Stomach smooth muscle (tissue), 2 donors: Measurements from ENCODE around the gene NCK2.

Experiments
- H3K27ac ChIP-seq: one replicate; pipeline ENCODE4 v1.7.0; 2013; ENCODE audit warnings: mild to moderate bottlenecking, low read length, inconsistent platforms
- H3K27me3 ChIP-seq, 2 donors: one replicate each; pipeline ENCODE4 v1.7.0; 2013; ENCODE audit warnings: low read length in 2 of 2; ENCODE audit not compliant: insufficient read depth in 2 of 2, control insufficient read depth in 1 of 2
- H3K36me3 ChIP-seq, 2 donors: one replicate each; pipeline ENCODE4 v1.7.0; 2013; ENCODE audit warnings: low read length in 2 of 2; ENCODE audit not compliant: control insufficient read depth in 2 of 2, insufficient read depth in 2 of 2
- H3K4me1 ChIP-seq: one replicate; pipeline ENCODE4 v1.7.0; 2013; ENCODE audit warnings: low read length; ENCODE audit not compliant: control insufficient read depth, insufficient read depth
- H3K4me3 ChIP-seq, 2 donors: one replicate each; pipeline ENCODE4 v1.7.0; 2013; ENCODE audit warnings: low read length in 2 of 2
- H3K9ac ChIP-seq, 2 donors: one replicate each; pipeline ENCODE4 v1.7.0; 2013; ENCODE audit warnings: low read length in 2 of 2, mild to moderate bottlenecking in 1 of 2
- H3K9me3 ChIP-seq, 2 donors: one replicate each; pipeline ENCODE4 v1.7.0; 2013; ENCODE audit warnings: low read length in 2 of 2; ENCODE audit not compliant: control insufficient read depth in 2 of 2
- donor health status: healthy.
- donor health status: Pancreatic carcinoma.

Gene NCK2

DNA sequence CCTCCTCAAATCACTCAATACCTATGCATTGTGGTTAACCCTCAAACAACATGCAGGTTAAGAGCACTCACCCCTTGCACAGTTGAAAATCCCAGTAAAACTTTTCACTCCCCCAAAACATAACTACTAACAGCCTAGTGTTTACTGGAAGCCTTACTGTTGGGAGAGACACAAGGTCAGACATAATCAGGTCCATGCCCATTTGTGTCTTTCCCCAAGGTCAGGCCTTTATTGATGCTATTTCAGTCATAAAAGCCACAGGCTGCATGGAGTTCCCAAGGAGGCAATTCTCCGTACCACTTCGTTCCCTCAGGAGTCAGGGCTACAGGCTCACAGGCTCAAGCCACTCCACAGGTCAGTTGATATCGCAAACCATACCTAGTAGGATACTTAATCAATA lies 180.2 kb downstream of the NCK2 start:
- Histone ChIP-seq H3K9me3 (no peaks in the 10 kb centered on the region), H3K4me1 (no peaks in the 10 kb centered on the region), H3K27ac (no peak overlapping the region), H3K9ac (no peak overlapping the region), H3K36me3 (no peaks in the 10 kb centered on the region), H3K4me3 (no peak overlapping the region), H3K27me3 (no peaks in the 10 kb centered on the region)

DNA sequence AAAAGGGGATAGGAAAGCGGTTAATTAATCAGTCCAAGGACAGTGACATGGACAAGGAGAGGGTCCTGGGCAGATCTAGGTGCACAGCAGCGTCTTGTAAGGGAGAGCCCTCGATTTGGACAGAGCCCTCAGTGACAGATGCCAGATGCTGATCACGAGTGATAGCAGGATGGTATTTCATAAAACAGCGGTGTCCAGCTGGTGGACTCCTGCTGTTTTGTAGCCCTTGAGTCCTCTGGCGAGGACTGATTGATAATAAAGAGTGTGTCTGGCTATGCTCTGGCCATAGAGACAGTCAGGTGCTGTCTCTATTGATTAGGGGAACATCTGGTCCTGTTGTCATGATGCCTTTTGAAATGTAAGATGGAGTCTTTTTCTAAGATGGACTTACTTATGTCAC lies 180.7 kb downstream of the NCK2 start:
- Histone ChIP-seq H3K4me1 (no peaks in the 10 kb centered on the region), H3K4me3 (no peak overlapping the region), H3K27ac (no peak overlapping the region), H3K27me3 (no peaks in the 10 kb centered on the region), H3K9ac (no peak overlapping the region), H3K9me3 (no peaks in the 10 kb centered on the region), H3K36me3 (no peaks in the 10 kb centered on the region)

- H3K4me3 ChIP-seq = no peak overlapping the region
- H3K9me3 ChIP-seq = no peaks in the 10 kb centered on the region
- H3K27me3 ChIP-seq = no peaks in the 10 kb centered on the region
- no peak overlapping the region for H3K27ac ChIP-seq
- no peak overlapping the region for H3K9ac ChIP-seq
- H3K4me1 ChIP-seq = no peaks in the 10 kb centered on the region
- H3K36me3 ChIP-seq = no peaks in the 10 kb centered on the region
Measured at GRCh38 chr2:105926960-105927678, 182.4 kb downstream of the NCK2 start.

GRCh38 chr2:105928086-105928485 lies 183.4 kb downstream of the NCK2 start:
- H3K9ac ChIP-seq = no peak overlapping the region
- H3K4me1 ChIP-seq = no peaks in the 10 kb centered on the region
- no peak overlapping the region for H3K27ac ChIP-seq
- H3K9me3 ChIP-seq = no peaks in the 10 kb centered on the region
- H3K4me3 ChIP-seq = no peak overlapping the region
- no peaks in the 10 kb centered on the region for H3K36me3 ChIP-seq
- no peaks in the 10 kb centered on the region for H3K27me3 ChIP-seq

- Histone ChIP-seq H3K36me3 (no peaks in the 10 kb centered on the region), H3K4me1 (no peaks in the 10 kb centered on the region), H3K27ac (no peak overlapping the region), H3K9ac (no peak overlapping the region), H3K27me3 (no peaks in the 10 kb centered on the region), H3K4me3 (no peak overlapping the region), H3K9me3 (no peaks in the 10 kb centered on the region)
Measured at GRCh38 chr2:105928563-105928962, 183.9 kb downstream of the NCK2 start.

- no peaks in the 10 kb centered on the region for H3K36me3 ChIP-seq
- no peaks in the 10 kb centered on the region for H3K9me3 ChIP-seq
- no peak overlapping the region for H3K9ac ChIP-seq
- peaks cover 9% of the 10 kb centered on the region for H3K4me1 ChIP-seq
- H3K27ac ChIP-seq = no peak overlapping the region
- no peaks in the 10 kb centered on the region for H3K27me3 ChIP-seq
- no peak overlapping the region for H3K4me3 ChIP-seq
Measured at GRCh38 chr2:105929516-105929915, 184.8 kb downstream of the NCK2 start.

GRCh38 chr2:105932582-105932981 lies 187.9 kb downstream of the NCK2 start:
- Histone ChIP-seq H3K9me3 (no peaks in the 10 kb centered on the region), H3K9ac (no peak overlapping the region), H3K27ac (no peak overlapping the region), H3K36me3 (no peaks in the 10 kb centered on the region), H3K4me3 (no peak overlapping the region), H3K4me1 (peaks cover 10% of the 10 kb centered on the region), H3K27me3 (no peaks in the 10 kb centered on the region)

- Histone ChIP-seq H3K27ac (peak overlapping the region; percentile 60), H3K4me1 (peaks cover 10% of the 10 kb centered on the region), H3K27me3 (no peaks in the 10 kb centered on the region), H3K4me3 (no peak overlapping the region), H3K36me3 (no peaks in the 10 kb centered on the region), H3K9me3 (no peaks in the 10 kb centered on the region), H3K9ac (no peak overlapping the region)
Measured at GRCh38 chr2:105933906-105934305, 189.2 kb downstream of the NCK2 start.

GRCh38 chr2:105934467-105934866 lies 189.8 kb downstream of the NCK2 start:
- Histone ChIP-seq H3K27me3 (no peaks in the 10 kb centered on the region), H3K36me3 (no peaks in the 10 kb centered on the region), H3K4me1 (peaks cover 10% of the 10 kb centered on the region), H3K4me3 (no peak overlapping the region), H3K9ac (peak overlapping the region; percentile 7 to 13), H3K9me3 (no peaks in the 10 kb centered on the region), H3K27ac (peak overlapping the region; percentile 60)

DNA sequence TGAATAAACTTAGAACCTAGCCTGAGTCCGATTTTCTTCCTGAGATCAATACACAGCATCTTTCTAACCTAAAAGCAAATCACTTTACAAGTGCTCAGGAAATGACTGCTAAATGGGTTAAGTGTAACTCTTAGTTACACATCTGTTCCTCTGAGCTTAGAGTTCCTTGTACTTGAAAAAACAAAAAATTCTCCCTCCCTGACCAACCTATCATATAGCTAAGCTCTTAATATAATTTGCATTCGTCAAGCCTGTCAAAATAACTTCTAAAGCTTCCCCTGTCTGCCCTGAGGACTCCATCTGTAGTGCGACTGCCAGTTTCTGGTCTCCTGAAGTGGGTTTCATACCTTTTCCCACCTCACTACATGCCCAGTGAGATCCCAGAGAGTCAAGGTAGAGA lies 190.4 kb downstream of the NCK2 start:
- H3K4me3 ChIP-seq = no peak overlapping the region
- H3K4me1 ChIP-seq = peaks cover 10% of the 10 kb centered on the region
- H3K36me3 ChIP-seq = no peaks in the 10 kb centered on the region
- H3K9me3 ChIP-seq = no peaks in the 10 kb centered on the region
- H3K27ac ChIP-seq = peak overlapping the region; percentile 6
- H3K27me3 ChIP-seq = no peaks in the 10 kb centered on the region
- peak overlapping the region in 1 of 2 donors; percentile 13 for H3K9ac ChIP-seq

DNA sequence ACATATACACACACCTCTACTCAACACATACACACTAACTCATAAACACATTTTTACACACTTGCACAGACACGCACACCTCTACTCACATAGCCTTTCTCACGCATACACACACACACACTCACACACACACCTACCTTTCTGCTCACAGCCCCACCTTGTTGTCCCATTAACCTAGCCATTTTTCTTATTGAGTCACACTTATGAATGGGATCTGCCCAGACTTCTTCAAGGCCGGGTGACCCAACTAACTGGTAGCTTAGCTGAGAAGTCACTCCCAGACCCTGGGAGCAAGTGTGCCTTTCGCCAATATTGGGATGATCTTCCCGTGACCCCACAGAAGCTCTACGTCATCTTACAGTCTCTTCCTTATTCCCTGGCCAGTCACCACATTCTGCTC lies 192.2 kb downstream of the NCK2 start:
- no peak overlapping the region for H3K4me3 ChIP-seq
- no peak overlapping the region for H3K27ac ChIP-seq
- H3K36me3 ChIP-seq = no peaks in the 10 kb centered on the region
- peaks cover 10% of the 10 kb centered on the region for H3K4me1 ChIP-seq
- H3K9me3 ChIP-seq = no peaks in the 10 kb centered on the region
- no peaks in the 10 kb centered on the region for H3K27me3 ChIP-seq
- H3K9ac ChIP-seq = no peak overlapping the region
